Measurements from ENCODE around the gene TTLL5.

Gene TTLL5

GRCh38 chr14:75660630-75661498 is at the start of gene TTLL5, which contains the start of gene ERG28:
TTLL5 (plus strand) TSS chr14:75661246; CDS start chr14:75663150, 1,904 bp downstream.
ERG28 (minus strand) TSS chr14:75660876; CDS start chr14:75657502, 3,374 bp downstream.
- peak; percentile 98 for DNase-seq

GRCh38 chr14:75612157-75612556 is 48.9 kb upstream of the TTLL5 start:
- DNase-seq = no peak

- no peak for DNase-seq
Observed at GRCh38 chr14:75614179-75614578, 46.9 kb upstream of the TTLL5 start.

- no peak for DNase-seq
Observed at GRCh38 chr14:75615200-75615599, 45.8 kb upstream of the TTLL5 start.

GRCh38 chr14:75619548-75619947 is 41.5 kb upstream of the TTLL5 start:
- no peak for DNase-seq

GRCh38 chr14:75625034-75625433 is 36.0 kb upstream of the TTLL5 start:
- no peak for DNase-seq

GRCh38 chr14:75626396-75626795 is 34.6 kb upstream of the TTLL5 start:
- DNase-seq = no peak

GRCh38 chr14:75626863-75627262 is 34.2 kb upstream of the TTLL5 start:
- DNase-seq = no peak

- no peak for DNase-seq
Observed at GRCh38 chr14:75627406-75627805, 33.6 kb upstream of the TTLL5 start.

- DNase-seq = no peak
Observed at GRCh38 chr14:75628816-75629215, 32.2 kb upstream of the TTLL5 start.

GRCh38 chr14:75630695-75631452 is 30.2 kb upstream of the TTLL5 start:
- DNase-seq = peak; percentile 21

GRCh38 chr14:75631453-75631831 is 29.6 kb upstream of the TTLL5 start:
- DNase-seq = no peak

- no peak for DNase-seq
Observed at GRCh38 chr14:75634848-75635247, 26.2 kb upstream of the TTLL5 start.

GRCh38 chr14:75636100-75636692 is 24.9 kb upstream of the TTLL5 start:
- DNase-seq = peak; percentile 32

- no peak for DNase-seq
Observed at GRCh38 chr14:75640876-75641275, 20.2 kb upstream of the TTLL5 start.

- no peak for DNase-seq
Observed at GRCh38 chr14:75643985-75644384, 17.1 kb upstream of the TTLL5 start.

- DNase-seq = no peak
Observed at GRCh38 chr14:75645056-75645455, 16.0 kb upstream of the TTLL5 start.

- DNase-seq = no peak
Observed at GRCh38 chr14:75646762-75647161, 14.3 kb upstream of the TTLL5 start.

- DNase-seq = no peak
Observed at GRCh38 chr14:75647640-75648039, 13.4 kb upstream of the TTLL5 start.

GRCh38 chr14:75648066-75648838 is 12.8 kb upstream of the TTLL5 start:
- DNase-seq = no peak

GRCh38 chr14:75649337-75649736 is 11.7 kb upstream of the TTLL5 start:
- no peak for DNase-seq

- DNase-seq = no peak
Observed at GRCh38 chr14:75649773-75650172, 11.3 kb upstream of the TTLL5 start.
